HL-60/S4 treated with retinoic acid at 250 ng/mL for 4 days and 3 days (cell line): ENCODE data around the gene DALRD3.

Source experiments
- in situ Hi-C: fragments of 300-500 bp; cut with MboI; formaldehyde crosslinking; loops from 2 replicates; pipeline ENCODE4 v1.7.0; 2022; ENCODE audit warnings: low sequenced_read_pairs

DALRD3 gene

DNA sequence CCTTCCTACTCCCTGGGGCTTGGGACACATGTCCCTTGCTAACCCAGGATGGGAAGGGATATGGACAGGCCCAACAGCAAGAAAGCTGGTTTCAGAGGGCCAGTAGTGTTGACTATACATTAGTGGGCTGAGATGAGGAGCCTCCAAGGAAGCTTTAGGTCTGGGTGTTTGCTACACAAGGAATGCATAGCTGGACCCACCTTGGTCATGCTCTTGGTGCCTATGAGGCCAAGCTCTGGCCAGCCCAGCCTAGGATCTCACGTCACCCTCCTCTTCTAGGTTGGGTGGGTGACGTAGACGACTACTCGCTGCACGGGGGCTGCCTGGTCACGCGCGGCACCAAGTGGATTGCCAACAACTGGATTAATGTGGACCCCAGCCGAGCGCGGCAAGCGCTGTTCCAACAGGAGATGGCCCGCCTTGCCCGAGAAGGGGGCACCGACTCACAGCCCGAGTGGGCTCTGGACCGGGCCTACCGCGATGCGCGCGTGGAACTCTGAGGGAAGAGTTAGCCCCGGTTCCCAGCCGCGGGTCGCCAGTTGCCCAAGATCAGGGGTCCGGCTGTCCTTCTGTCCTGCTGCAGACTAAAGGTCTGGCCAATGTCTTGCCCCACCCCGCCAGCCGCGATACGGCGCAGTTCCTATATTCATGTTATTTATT lies 11.8 kb downstream of the DALRD3 start:
- in situ Hi-C loops = no loop called here

DNA sequence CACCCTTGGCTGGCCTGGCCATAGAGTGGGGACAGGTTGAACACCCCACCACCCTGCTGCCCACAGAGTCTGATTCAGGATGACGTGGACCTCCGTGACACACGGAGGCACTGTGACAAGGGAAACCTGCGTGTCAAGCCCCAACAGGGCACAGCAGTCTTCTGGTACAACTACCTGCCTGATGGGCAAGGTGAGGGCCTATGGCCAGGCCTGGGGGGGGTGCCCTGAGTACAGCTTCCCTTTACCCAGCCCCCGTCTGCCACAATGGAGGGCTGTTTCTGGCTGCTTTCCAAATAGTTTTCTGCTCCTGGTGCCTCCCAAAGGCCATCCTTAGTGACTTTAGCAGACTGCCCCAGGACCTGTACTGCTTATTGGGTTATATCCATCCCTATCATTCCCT lies 12.4 kb downstream of the DALRD3 start:
- in situ Hi-C loops = no loop called here

DNA sequence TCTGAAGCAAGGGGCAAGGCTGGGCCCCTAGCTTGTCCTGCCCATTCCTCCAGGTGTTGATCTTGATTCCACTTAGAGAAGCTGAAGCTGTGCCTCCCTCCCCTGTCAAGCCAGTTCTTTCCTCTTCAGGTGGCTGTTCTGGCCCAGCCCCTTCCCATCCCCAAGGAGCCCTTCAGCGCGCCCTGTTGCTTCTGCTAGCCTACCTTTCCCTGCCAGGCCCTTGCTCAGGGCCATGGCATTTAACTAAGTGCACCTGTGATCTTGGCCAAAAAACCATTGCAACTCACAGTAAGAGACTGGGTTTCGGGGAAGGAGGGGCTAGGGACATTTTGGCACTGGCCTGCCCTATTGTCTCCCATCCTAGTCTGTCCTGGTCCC lies 13.1 kb downstream of the DALRD3 start:
- in situ Hi-C loops = no loop called here

DNA sequence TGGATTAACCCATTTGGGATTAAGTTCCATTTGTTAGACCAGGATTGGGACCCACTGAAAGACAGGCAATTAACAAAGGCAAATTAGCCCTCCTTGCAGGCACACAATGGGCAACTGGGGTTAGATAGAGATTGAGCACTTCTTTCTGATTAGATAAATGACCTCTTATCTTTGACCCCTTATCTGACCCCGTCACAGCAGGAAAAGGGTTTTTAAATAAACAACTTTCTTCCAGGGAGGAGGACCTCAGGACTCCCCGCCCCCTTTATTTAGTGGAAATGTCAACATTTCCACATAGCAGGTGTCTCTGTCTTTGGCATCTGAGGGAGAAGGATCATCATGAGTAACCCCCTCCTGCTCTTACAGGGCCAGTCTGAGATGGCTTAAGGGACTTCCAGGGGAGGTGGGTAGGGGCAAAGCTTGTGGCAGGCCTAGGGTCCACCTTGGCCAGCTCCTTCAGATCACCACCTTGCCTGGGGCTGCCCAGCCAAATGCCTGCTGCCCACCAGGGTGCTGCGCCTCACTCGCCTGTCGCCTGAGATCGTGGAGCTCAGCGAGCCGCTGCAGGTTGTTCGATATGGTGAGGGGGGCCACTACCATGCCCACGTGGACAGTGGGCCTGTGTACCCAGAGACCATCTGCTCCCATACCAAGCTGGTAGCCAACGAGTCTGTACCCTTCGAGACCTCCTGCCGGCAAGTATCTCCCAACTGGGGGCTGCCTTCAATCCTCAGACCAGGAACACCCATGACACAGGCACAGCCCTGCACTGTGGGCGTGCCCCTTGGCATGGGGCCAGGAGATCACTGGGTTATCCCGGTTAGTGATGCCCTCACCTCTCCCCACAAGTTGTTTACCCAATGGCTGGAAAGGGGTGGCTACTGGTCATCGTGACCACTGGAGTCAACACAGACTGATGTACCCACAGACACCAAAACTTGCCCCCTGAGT lies 13.8 kb downstream of the DALRD3 start:
- in situ Hi-C loops = no loop called here

DNA sequence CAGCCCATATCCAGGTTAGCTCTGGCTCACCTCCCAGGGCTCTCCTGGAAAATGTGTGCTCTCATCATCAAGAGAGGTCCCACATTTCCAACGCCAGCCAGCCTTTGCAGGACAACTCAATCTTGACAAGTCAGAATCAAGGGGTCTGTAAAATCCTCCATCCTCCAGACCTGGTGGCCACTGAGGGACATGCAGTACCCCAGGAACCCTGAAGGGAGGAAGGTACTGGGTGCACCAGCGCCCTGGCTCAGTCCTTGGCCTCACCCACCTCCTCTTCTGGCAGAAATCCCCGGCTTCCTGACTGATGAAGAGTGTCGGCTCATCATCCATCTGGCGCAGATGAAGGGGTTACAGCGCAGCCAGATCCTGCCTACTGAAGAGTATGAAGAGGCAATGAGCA lies 17.2 kb downstream of the DALRD3 start:
- in situ Hi-C loops = no loop called here

DNA sequence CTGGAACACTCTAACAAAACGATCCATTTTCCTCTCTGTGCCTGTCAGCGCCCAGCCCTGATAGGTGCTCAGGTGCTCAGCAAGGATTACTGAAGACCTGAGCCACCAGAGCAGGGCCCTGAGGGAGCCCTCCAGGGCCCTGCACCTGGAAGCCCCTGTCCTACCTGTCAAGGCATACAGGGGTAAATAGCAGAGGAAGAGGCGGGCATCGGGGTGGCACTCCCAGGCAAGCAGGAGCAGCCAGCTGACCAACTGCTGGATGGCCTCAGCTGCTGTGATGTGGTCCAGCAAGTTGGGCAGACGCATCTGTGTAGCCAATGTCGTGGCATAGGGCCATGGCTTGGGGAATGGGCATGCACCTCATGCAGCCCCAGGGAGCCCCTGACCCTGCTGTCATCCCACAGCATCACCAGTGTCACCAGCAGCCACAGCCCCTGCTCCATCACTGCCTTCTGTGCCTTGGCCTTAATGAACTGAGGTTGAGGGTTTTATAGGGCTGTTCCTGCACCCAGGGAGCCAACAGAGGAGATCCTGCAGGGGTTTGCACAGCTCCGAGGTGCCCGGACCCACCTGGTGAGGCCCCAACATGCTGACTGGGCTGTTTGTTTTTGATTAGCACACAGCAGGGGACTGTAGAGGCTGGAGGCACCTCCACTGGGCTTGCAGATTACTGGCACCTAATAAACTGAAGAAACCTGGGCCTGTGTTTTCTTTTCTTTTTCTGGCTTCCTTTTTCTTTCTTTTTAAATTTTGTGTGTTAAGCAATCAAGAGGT lies 19.1 kb downstream of the DALRD3 start:
- in situ Hi-C loops = no loop called here

DNA sequence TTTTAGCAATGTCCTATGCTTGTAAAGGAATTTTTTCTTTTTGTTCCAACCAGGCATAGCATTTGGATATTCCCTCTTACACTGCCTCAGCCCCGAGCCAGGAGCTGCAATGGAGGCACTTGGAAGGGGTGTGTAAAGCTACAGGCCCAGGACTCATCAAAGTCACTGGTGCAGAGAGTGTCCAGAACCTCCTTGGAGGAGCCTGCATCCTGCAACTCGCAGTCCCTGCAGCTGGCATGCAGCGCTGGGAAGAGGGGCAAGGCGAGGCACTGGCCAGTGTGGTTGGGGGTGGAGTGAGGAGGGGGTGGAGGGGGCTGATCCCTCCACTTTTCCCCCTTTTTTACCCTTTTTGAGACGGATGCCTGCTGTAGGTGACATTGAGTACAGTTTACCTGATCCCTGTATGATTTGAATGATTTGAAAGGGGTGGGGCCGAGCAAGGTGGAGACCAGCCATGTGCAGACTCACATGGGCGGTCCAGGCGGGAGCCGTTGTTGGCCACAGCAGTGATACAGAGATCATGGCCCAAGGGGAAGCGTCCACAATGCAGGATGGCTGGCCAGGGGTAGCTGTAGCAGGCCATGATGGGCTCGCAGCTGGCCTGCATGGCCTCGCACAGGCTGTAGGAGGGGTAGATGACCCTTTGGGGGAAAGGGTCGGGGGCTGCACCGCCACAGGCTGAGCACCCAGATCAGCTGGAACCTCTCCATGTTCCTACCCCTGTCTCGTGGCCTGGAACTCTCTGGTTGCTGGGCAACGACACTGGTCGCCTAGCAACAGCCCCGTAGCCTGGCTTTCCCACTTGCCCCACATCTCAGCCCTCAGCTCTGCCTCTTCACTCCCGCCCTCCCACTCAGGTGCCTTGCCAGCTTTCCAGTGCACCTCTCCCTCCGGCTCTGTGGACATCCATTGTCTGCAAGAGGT lies 20.4 kb downstream of the DALRD3 start:
- in situ Hi-C loops = no loop called here

DNA sequence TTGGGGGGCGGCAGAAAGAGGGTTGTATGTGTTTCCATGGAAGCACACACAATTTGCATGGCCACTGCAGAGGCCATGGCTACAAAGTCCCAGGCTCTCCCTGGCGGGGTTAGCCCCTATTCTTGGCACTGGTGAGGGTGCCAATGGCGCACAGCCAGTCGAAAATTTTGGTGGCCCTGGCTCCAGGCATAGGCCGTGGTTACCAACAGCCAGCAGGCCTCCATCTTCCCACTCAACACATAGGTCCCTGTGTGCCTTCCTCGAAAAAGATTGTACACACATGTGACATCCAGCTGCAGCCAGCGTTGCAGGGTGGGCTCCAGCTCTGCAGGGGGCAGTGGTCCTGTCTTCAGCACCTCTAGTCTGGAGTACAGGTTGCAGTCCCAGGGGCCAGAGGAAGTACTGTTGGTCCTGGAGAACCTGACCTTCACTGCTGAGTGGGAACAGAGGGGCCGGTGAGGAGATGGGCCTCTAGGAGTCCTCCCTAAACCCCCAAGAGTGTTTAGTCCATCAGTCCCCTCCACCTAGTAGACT lies 21.2 kb downstream of the DALRD3 start:
- in situ Hi-C loops = no loop called here

DNA sequence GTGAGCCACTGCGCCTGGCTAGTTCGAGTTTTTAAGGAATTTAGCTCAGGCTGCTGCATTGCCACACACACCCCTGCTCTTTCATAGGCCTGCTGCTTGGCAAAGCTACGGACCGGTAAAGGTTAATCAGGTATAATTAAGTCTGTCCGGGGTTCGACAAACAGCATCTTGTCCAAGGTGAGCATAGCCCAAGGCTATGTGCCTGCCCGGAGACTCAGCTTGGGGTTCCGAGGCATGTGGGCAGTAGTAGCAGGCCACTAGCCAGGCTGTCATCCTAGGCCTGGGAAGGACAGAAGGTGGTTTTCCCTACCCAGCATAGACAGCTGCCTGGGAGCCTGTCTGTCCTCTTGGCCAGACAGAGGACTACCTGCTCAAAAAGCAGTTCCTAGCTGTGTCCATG lies 21.7 kb downstream of the DALRD3 start:
- in situ Hi-C loops = no loop called here

DNA sequence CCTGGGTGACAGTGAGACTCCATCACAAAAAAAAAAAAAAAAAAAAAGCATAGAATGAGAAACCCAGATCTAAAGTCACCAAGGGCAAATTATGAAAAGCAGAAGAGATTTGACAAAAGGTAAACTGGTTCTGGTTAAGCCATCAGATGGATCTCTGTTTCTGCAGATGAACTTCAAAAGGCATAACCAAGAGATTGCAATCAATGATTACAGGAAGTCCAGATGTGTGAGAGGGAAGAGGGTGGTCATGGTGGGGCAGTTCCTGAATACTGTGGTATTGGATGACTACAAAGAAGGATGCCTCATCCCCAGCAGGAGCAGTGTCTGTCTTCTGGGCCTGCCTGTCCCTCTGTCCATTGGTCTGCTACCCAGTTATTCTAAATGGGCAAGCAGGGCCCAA lies 24.5 kb downstream of the DALRD3 start:
- in situ Hi-C loops = no loop called here

DNA sequence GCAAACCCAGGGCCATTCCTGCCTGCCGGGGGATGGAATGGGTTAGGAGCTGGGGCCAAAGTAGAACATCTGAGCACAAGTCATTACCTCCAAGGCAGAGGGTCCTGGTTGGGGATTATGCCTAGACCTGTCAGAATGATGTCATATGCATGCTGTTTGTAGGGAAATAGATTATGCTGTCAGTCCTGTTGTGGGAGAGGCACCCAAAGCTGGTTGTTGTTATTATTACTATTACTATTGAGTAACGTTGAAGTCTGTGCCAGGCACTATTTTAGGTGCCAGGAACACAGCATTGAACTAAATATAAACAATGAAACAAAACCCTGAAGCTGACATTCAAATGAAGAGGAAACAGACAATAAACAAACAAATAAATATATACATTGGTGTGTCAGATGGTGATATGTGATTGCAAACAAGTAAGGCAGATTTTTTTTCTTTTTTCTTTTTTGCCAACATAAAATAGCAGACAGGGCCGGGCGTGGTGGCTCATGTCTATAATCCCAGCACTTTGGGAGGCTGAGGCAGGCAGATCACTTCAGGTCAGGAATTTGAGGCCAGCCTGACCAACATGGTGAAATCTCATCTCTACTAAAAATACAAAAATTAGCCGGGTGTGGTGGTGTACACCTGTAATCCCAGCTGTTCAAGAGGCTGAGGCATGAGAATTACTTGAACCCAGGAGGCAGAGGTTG lies 26.4 kb downstream of the DALRD3 start:
- in situ Hi-C loops = no loop called here

DNA sequence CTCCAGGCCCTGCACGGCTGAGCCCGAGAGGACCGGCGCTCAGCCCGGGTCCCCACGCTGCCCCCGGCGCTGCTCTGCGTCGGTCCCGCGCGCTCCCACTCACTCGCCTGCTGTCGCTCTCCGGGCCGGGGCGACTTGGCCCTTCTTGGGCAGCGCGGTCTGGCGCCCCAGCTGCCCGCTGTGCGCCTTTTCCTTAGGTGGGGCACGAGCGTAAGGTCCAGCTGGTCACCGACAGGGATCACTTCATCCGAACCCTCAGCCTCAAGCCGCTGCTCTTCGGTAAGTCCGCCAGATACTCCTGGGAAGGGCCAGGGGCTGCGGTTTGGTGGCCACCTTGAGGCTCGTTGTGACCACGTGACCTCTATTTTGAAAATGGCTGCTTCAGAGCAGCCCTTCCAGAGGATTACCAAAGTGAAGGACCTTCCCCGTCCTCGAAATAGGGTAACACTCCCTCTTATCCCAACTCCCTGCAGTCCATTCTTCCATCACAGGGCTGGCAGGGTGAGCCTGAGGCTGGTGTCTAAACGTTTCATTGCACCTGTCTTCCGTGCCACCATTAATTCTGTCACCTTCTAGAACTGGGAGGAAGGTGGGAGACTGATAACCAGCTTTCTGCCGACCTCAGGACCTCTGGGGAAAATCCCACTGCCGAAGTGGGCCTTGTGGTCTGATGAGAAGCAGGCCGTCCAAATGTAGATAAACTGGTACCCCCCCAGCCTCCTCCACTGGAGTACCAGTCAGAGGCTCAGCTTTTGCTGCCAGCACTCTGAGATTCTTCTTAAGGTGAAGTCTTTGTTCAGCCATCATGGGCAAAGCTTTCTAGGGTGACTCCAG lies 27.5 kb downstream of the DALRD3 start:
- in situ Hi-C loops = no loop called here

DNA sequence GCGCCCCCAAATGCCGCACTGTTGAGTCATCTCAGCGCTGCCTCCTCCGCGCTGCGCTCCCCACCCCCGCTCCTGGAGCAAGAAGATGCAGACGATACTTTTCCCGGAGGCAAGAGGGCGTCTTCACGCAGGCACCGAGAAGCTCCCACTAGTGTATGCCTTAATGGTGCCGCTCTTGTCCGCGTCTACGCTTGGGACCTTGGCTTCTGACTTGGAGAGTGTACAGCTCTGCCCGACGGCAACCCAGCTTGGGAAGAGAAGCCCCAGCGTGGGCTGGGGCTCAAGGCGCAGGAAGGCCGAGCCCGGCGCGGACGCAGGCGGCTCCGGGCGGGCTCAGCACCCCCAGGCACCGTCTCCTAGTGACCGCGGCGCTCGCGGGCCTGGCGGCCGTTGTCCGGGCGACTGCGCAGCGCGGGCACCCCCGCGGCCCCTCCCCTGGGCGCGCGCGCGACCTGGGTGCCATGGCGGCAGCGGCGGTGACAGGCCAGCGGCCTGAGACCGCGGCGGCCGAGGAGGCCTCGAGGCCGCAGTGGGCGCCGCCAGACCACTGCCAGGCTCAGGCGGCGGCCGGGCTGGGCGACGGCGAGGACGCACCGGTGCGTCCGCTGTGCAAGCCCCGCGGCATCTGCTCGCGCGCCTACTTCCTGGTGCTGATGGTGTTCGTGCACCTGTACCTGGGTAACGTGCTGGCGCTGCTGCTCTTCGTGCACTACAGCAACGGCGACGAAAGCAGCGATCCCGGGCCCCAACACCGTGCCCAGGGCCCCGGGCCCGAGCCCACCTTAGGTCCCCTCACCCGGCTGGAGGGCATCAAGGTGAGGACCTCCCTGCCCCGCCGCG lies 28.4 kb downstream of the DALRD3 start, which contains the start of gene P4HTM:
P4HTM (plus strand) TSS at position 446 of the 840 bp plus-strand sequence; CDS start at position 462, 16 bp downstream.
- in situ Hi-C loops = no loop called here

DNA sequence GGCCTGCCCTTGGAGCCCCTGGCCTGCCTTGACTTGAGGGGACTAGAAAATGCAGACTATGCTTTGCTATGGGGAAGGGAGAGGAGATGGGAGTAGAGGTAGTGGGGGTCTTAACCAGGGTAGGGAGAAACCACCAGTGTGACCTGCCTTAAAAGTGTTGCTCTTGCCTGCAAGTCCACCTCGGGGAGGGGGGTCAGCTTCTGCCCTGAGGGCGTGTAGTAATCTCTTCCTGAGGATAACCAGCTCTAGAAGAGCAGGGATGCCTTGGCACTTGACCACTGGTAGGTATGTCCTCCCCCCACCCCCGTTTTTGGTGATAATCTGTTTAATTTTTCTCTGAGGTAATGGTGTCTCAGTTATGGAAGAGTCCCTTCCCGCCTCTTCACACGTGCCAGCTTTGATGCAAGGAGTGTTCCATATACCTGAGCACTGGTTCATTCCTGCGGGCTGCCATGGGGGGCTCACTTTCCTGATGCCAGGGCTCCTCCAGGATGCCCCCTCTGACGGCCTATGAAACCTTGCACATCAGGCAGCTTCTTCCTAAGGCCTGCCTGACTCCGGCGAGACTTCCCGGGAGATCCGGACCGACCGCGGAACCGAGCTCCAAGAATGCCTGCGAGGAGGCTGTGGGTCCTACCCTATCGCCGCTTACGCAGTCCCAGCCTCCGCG lies 29.1 kb downstream of the DALRD3 start:
- in situ Hi-C loops = no loop called here

DNA sequence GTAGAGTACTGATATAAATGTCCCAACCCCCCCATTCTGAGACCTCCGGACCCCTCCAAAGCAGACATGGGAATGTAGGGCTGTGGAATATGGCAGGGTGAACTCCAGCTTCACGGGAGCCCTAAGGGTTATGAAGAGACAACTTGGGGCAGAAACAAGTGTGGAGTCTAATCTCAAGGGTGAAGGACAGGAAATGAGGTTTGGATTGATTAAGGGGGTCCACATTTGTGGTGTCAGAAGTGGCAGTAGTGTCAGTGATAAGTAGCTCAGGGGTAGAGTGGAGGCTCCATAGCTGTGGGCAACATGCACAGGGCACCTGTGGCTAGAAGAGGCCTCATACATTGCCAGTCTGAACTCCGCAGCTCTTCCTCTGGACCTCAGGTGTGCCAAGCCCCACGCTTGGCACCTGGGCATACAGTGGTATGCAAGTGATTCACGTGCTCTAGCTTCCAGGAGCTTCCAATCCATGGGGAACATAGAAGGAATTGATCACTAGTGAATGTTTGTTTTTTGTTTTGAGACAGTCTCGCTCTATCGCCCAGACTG lies 32.5 kb downstream of the DALRD3 start:
- in situ Hi-C loops = no loop called here

DNA sequence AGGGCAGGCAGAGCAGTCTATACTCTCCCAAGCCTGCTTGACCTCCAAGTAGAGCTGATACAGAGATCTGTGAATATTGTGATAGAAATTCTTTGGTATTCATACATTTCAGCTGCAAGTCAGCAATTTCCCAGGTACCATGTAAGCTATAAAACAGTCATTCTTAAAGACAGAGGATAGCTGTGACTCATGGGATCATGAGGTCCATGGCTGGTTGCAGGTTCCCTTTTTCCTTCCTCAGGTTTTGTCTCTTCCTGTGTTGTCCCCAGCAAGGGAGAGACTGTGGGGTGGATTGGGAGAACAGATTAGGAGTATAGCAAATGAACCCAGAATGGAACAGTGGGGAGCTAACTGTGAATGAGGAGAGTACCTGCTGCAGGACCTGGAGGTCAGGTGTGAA lies 33.7 kb downstream of the DALRD3 start:
- in situ Hi-C loops = no loop called here

DNA sequence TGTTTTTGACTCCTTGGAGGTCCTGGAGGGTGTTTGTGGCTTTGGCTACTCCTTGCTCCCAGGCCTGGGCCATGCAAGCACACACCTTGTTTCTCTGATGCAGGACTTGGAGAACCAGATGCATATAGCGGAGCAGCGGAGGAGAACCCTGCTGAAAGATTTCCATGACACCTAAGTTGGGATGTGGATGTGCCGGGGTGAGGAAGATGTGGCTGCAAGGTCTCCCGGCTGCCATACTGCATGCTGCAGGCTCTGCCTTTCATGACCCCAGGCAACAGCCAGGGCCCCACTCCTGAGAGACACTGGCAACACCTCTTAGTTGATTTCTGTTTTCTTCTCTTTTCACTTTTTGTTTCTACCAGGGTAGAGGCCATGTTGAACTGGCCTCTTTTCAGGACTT lies 35.3 kb downstream of the DALRD3 start:
- in situ Hi-C loops = no loop called here
